ENCODE data around the gene FAAP100. TPM values are rescaled to one million over a fixed set of nuclear protein-coding genes. Genes with fewer than 3 reads are reported as not detected.
A peak's percentile ranks its signal among the peaks of the same experiment; 100 is the strongest.

The FAAP100 gene
- total and polyA plus RNA-seq, 2 donors (not counting 1 experiment from before 2014, with no cell fraction given): 62.0 to 72.7 TPM

DNA sequence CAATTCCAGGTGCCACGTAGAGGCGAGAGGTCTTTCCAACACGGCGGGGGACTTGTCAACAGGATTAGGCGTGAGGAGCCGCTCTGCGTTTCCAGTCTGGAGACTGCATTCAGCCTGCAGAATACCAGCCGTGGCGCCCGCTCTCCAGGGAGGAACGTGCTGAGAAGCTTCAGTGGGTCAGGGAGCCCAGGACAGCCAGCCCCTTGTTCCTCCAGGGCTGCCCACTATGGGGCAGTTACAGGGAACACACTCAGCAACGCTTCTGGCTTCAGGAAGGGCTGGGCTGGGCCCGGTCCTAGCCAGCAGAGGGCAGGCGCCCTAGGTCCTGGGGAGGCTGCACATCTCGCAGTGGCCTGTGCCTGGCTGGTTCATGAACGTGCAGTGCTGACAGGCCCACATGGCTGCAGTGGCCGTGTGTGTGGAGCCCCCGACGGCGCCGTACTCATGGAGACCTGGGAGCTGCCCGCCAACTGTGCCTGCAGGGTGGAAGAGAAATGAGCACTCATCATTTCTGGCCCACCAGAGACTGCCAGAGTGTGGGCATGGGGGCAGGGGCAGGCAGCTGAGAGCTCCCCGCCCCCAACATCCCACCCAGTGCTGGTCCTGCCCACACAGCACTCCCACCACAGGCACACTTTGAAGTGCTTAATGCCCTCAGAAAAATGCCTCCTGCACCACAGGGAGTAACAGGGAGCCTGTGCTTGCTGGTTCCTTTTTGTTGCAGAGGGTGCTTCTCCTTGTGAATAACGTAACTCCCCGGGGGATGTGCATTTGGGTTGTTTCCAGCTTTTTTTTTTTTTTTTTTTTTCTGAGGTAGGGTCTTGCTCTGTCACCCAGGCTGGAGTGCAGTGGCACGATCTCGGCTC lies 7.0 kb upstream of the FAAP100 start:
- Histone ChIP-seq H3K27ac (ENCODE audit: low read length in 2 of 2) (no peak overlapping the region), H3K36me3 (replicated peaks in 1 of 2; ENCODE audit: control extremely low read depth in 1 of 2, control insufficient read depth in 1 of 2, extremely low read depth in 1 of 2, insufficient read depth in 2 of 2, low read length in 1 of 2) (peaks cover 0 to 38% of the 10 kb centered on the region in 2 experiments), H4K20me1 (ENCODE audit: control insufficient read depth, insufficient read depth, low read length, poor library complexity, severe bottlenecking) (no peaks in the 10 kb centered on the region), H3K27me3 (replicated peaks in 1 of 4; ENCODE audit: control extremely low read depth in 1 of 4, control insufficient read depth in 3 of 4, insufficient read depth in 4 of 4, low read length in 3 of 4) (no peaks in the 10 kb centered on the region), H3K9ac (ENCODE audit: low read length) (no peak overlapping the region), H3K9me3 (ENCODE audit: control extremely low read depth in 1 of 3, control insufficient read depth in 2 of 3, insufficient read depth in 1 of 3, low read length in 2 of 3) (no peaks in the 10 kb centered on the region), H3K4me1 (ENCODE audit: control insufficient read depth in 2 of 2, insufficient read depth in 2 of 2, low read length in 2 of 2) (peaks cover 31 to 51% of the 10 kb centered on the region in 2 donors), H3K4me2 (replicated peaks; ENCODE audit: low read depth, low read length, poor library complexity, severe bottlenecking) (no peak overlapping the region), H3K4me3 (ENCODE audit: control extremely low read depth in 1 of 5, extremely low read depth in 1 of 5, insufficient read depth in 1 of 5, low read depth in 2 of 5, low read length in 4 of 5) (no peak overlapping the region), H2AFZ (ENCODE audit: insufficient read depth, low read depth, low read length, poor library complexity, severe bottlenecking) (no peak overlapping the region), H3K79me2 (ENCODE audit: control insufficient read depth, insufficient read depth, low read length) (peaks cover 26% of the 10 kb centered on the region)
- ATAC-seq (ENCODE audit: low read depth): no peak
- no peak for DNase-seq
- Mint-ChIP-seq H3K4me1 (peaks cover 37% of the 10 kb centered on the region), H3K27me3 (no peaks in the 10 kb centered on the region), H3K27ac (no peak overlapping the region), H3K4me3 (no peak overlapping the region), H3K9me3 (ENCODE audit: insufficient read depth) (no peaks in the 10 kb centered on the region)
- CTCF ChIA-PET: no interaction called here
- POLR2A ChIA-PET: interaction anchor here (0.7 kb wide), 2 partner anchors 13 to 34 kb away, joined by 12 to 17 read pairs; no protein-coding TSS in a partner anchor
- intact Hi-C loops (cut with micrococcal nuclease): no loop called here
- 92% methylated on average over 23 of the region's 27 CpGs for WGBS (ENCODE audit: insufficient coverage)
- TF ChIP-seq CTCF (IDR thresholded peaks at IDR 0.05) (no peak), EZH2 (IDR thresholded peaks at IDR 0.05; ENCODE audit: borderline replicate concordance, insufficient read depth, low read depth, low read length, poor library complexity, severe bottlenecking) (no peak)

DNA sequence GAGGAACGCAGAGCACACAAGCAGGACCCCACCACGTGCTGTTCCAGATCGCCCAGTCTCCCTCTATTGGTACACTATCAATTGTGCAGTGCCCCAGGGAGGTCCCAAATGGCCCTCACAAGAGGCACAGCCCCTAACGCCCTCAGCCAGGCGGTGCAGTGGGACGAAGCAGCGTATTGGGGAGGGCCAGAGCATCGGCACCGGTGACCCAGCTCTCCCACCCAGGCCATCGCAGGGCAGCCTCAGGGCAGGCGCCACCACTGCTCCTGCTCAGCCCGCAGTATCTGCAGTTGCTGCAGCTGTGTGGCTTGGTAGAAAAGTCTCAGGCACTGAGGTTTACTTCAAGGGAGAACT lies 5.9 kb upstream of the FAAP100 start:
- Histone ChIP-seq H3K9ac (ENCODE audit: low read length) (no peak overlapping the region), H3K4me2 (replicated peaks; ENCODE audit: low read depth, low read length, poor library complexity, severe bottlenecking) (no peak overlapping the region), H3K9me3 (ENCODE audit: control extremely low read depth in 1 of 3, control insufficient read depth in 2 of 3, insufficient read depth in 1 of 3, low read length in 2 of 3) (no peaks in the 10 kb centered on the region), H3K36me3 (replicated peaks in 1 of 2; ENCODE audit: control extremely low read depth in 1 of 2, control insufficient read depth in 1 of 2, extremely low read depth in 1 of 2, insufficient read depth in 2 of 2, low read length in 1 of 2) (peaks cover 0 to 31% of the 10 kb centered on the region in 2 experiments), H2AFZ (ENCODE audit: insufficient read depth, low read depth, low read length, poor library complexity, severe bottlenecking) (no peak overlapping the region), H3K27me3 (replicated peaks in 1 of 4; ENCODE audit: control extremely low read depth in 1 of 4, control insufficient read depth in 3 of 4, insufficient read depth in 4 of 4, low read length in 3 of 4) (no peaks in the 10 kb centered on the region), H3K4me3 (ENCODE audit: control extremely low read depth in 1 of 5, extremely low read depth in 1 of 5, insufficient read depth in 1 of 5, low read depth in 2 of 5, low read length in 4 of 5) (no peak overlapping the region), H4K20me1 (ENCODE audit: control insufficient read depth, insufficient read depth, low read length, poor library complexity, severe bottlenecking) (no peaks in the 10 kb centered on the region), H3K27ac (ENCODE audit: low read length in 2 of 2) (no peak overlapping the region), H3K79me2 (ENCODE audit: control insufficient read depth, insufficient read depth, low read length) (peaks cover 26% of the 10 kb centered on the region), H3K4me1 (ENCODE audit: control insufficient read depth in 2 of 2, insufficient read depth in 2 of 2, low read length in 2 of 2) (peaks cover 41 to 55% of the 10 kb centered on the region in 2 donors)
- TF ChIP-seq CTCF (IDR thresholded peaks at IDR 0.05) (no peak), EZH2 (IDR thresholded peaks at IDR 0.05; ENCODE audit: borderline replicate concordance, insufficient read depth, low read depth, low read length, poor library complexity, severe bottlenecking) (no peak)
- Mint-ChIP-seq H3K9me3 (ENCODE audit: insufficient read depth) (no peaks in the 10 kb centered on the region), H3K27me3 (no peaks in the 10 kb centered on the region), H3K4me1 (peaks cover 44% of the 10 kb centered on the region), H3K27ac (no peak overlapping the region), H3K4me3 (peak overlapping the region; percentile 10)
- ChIA-PET POLR2A (interaction anchor here (1.4 kb wide), 1 partner anchor 40 kb away, joined by 3 read pairs; no protein-coding TSS in a partner anchor), CTCF (interaction anchor here (1.6 to 1.8 kb wide), 2 partner anchors 20 to 39 kb away, joined by 4 to 5 read pairs; no protein-coding TSS in a partner anchor)
- intact Hi-C loops (cut with micrococcal nuclease): no loop called here
- DNase-seq (no peak), ATAC-seq (ENCODE audit: low read depth) (no peak)
- 98% methylated on average over 11 of the region's 12 CpGs for WGBS (ENCODE audit: insufficient coverage)

Data from B cell (primary cell).